GM23338 (cell line): ENCODE measurements around the gene TMPRSS9. TPM values are rescaled to one million over a fixed set of nuclear protein-coding genes. Genes with fewer than 3 reads are reported as not detected.
A peak's percentile ranks its signal among the peaks of the same experiment; 100 is the strongest.

Source experiments
- ATAC-seq: fragments of 200-7000 bp; cut with Tn5 transposase; 3 replicates; pipeline ENCODE4 v1.9.1; 2020
- DNase-seq: peaks from one replicate; pipeline ENCODE4 v3.0.0-alpha.2; 2015; ENCODE audit warnings: low spot score
- H2AFZ ChIP-seq: fragments of 200-600 bp; sonication (generic); 2 replicates; pipeline ENCODE4 v1.8.0; 2016; ENCODE audit warnings: antibody characterized with exemption, mild to moderate bottlenecking, moderate library complexity
- H3F3A ChIP-seq: fragments of 200-600 bp; sonication (generic); replicated peaks from 2 replicates; pipeline ENCODE4 v1.8.0; 2017; ENCODE audit warnings: antibody characterized with exemption, mixed run types, low read depth
- H3K27ac ChIP-seq: fragments of 200-600 bp; sonication (generic); 2 replicates; pipeline ENCODE4 v1.6.1; 2016; ENCODE audit warnings: low read depth
- H3K27me3 ChIP-seq: fragments of 200-600 bp; sonication (generic); 2 replicates; pipeline ENCODE4 v1.8.0; 2016; ENCODE audit warnings: mild to moderate bottlenecking, mixed run types, moderate library complexity; ENCODE audit not compliant: insufficient read depth
- H3K36me3 ChIP-seq: fragments of 200-600 bp; sonication (generic); 2 replicates; pipeline ENCODE4 v1.8.0; 2016; ENCODE audit warnings: mild to moderate bottlenecking; ENCODE audit not compliant: insufficient read depth
- H3K4me1 ChIP-seq: fragments of 200-600 bp; sonication (generic); 2 replicates; pipeline ENCODE4 v1.8.0; 2016; ENCODE audit warnings: mild to moderate bottlenecking, moderate library complexity; ENCODE audit not compliant: insufficient read depth
- H3K4me2 ChIP-seq: fragments of 200-600 bp; sonication (generic); 2 replicates; pipeline ENCODE4 v1.7.1; 2017; ENCODE audit warnings: mixed run types
- H3K4me3 ChIP-seq: fragments of 200-600 bp; sonication (generic); 2 replicates; pipeline ENCODE4 v1.6.1; 2016; ENCODE audit warnings: mixed run types
- H3K79me2 ChIP-seq: fragments of 200-600 bp; sonication (generic); replicated peaks from 2 replicates; pipeline ENCODE4 v1.8.0; 2017; ENCODE audit warnings: mild to moderate bottlenecking; ENCODE audit not compliant: insufficient read depth
- H3K9me2 ChIP-seq: fragments of 200-600 bp; sonication (generic); 2 replicates; pipeline ENCODE4 v1.8.0; 2017; ENCODE audit not compliant: insufficient read depth
- H4K20me1 ChIP-seq: fragments of 200-600 bp; sonication (generic); replicated peaks from 2 replicates; pipeline ENCODE4 v1.8.0; 2017; ENCODE audit warnings: mild to moderate bottlenecking; ENCODE audit not compliant: insufficient read depth
- H3K27ac Mint-ChIP-seq: 2 replicates; pipeline ENCODE4 v1.8.0; 2020; ENCODE audit warnings: inconsistent platforms, mild to moderate bottlenecking, moderate library complexity, mixed read lengths
- H3K27me3 Mint-ChIP-seq: 3 replicates; pipeline ENCODE4 v1.8.0; 2022; ENCODE audit warnings: low read depth, mild to moderate bottlenecking, moderate library complexity, mixed read lengths, inconsistent platforms; ENCODE audit not compliant: insufficient read depth, poor library complexity
- H3K36me3 Mint-ChIP-seq: 3 replicates; pipeline ENCODE4 v1.8.0; 2021; ENCODE audit warnings: low read depth, mild to moderate bottlenecking, inconsistent platforms, moderate library complexity, mixed read lengths
- H3K4me1 Mint-ChIP-seq: 3 replicates; pipeline ENCODE4 v1.8.0; 2020; ENCODE audit warnings: mild to moderate bottlenecking, inconsistent platforms, mixed read lengths
- H3K4me3 Mint-ChIP-seq: 3 replicates; pipeline ENCODE4 v1.8.0; 2021; ENCODE audit warnings: moderate library complexity, mild to moderate bottlenecking, inconsistent platforms, mixed read lengths
- H3K9me3 Mint-ChIP-seq: 3 replicates; pipeline ENCODE4 v1.8.0; 2020; ENCODE audit warnings: moderate library complexity, mild to moderate bottlenecking, inconsistent platforms, mixed read lengths
- CREB1 ChIP-seq: fragments of 250-450 bp; sonication (Bioruptor Pico); IDR thresholded peaks from 2 replicates; pipeline ENCODE4 v1.5.0; 2020; ENCODE audit warnings: low read depth, mild to moderate bottlenecking, moderate library complexity
- CTCF ChIP-seq, 2 experiments: fragments of 200-600 bp in 1 of 2; sonication (generic) in 1 of 2; conservative IDR thresholded peaks; 2 replicates each; pipeline versions ENCODE4 v1.5.1 to v1.6.1; 2016 to 2017; ENCODE audit warnings: antibody characterized with exemption in 2 of 2, low read depth in 2 of 2, mild to moderate bottlenecking in 2 of 2, moderate library complexity in 1 of 2
- ETS1 ChIP-seq: IDR thresholded peaks from 2 replicates; pipeline ENCODE4 v1.6.1; 2016; ENCODE audit warnings: antibody characterized with exemption
- EZH2 ChIP-seq: fragments of 200-600 bp; sonication (generic); IDR thresholded peaks from one replicate; pipeline ENCODE4 v1.8.0; 2017; ENCODE audit warnings: antibody characterized with exemption, mild to moderate bottlenecking, low read depth; ENCODE audit not compliant: unreplicated experiment
- EZH2phosphoT487 ChIP-seq: fragments of 200-600 bp; sonication (generic); IDR thresholded peaks from one replicate; pipeline ENCODE4 v1.8.1; 2018; ENCODE audit warnings: antibody characterized with exemption; ENCODE audit not compliant: unreplicated experiment
- JUNB ChIP-seq: IDR thresholded peaks from one replicate; pipeline ENCODE4 v1.6.1; 2016; ENCODE audit warnings: antibody characterized with exemption; ENCODE audit not compliant: unreplicated experiment
- NANOG ChIP-seq: IDR thresholded peaks from 2 replicates; pipeline ENCODE4 v1.6.1; 2016; ENCODE audit warnings: antibody characterized with exemption, borderline replicate concordance
- POLR2AphosphoS5 ChIP-seq: IDR thresholded peaks from 2 replicates; pipeline ENCODE4 v1.6.1; 2016; ENCODE audit warnings: antibody characterized with exemption, low read depth
- REST ChIP-seq: IDR thresholded peaks from one replicate; pipeline ENCODE4 v1.6.1; 2018; ENCODE audit warnings: antibody characterized with exemption; ENCODE audit not compliant: unreplicated experiment
- STAT1 ChIP-seq: IDR thresholded peaks from one replicate; pipeline ENCODE4 v1.6.1; 2016; ENCODE audit warnings: antibody characterized with exemption; ENCODE audit not compliant: unreplicated experiment
- ZNF114 ChIP-seq: fragments of 250-450 bp; sonication (Bioruptor Pico); IDR thresholded peaks from 2 replicates; pipeline ENCODE4 v1.5.0; 2020; ENCODE audit warnings: mild to moderate bottlenecking, moderate library complexity
- ZNF331 ChIP-seq: fragments of 250-450 bp; sonication (Bioruptor Pico); IDR thresholded peaks from 2 replicates; pipeline ENCODE4 v1.5.0; 2020; ENCODE audit warnings: low read depth, mild to moderate bottlenecking, moderate library complexity
- ZNF462 ChIP-seq: fragments of 250-450 bp; sonication (Bioruptor Pico); IDR thresholded peaks from 2 replicates; pipeline ENCODE4 v1.5.0; 2020; ENCODE audit warnings: mild to moderate bottlenecking, moderate library complexity
- polyA plus RNA-seq: library from polyadenylated mRNA; unstranded; fragments of >200 nt; fragmentation: Nextera tagmentation; extraction: Ambion mirVana; gene quantifications from 2 replicates; pipeline ENCODE4 v1.2.1, GENCODE V29; 2016
- total RNA-seq: library from RNA; depleted of rRNA; stranded (reverse); fragments of >200 nt; shearing (Covaris generic); gene quantifications from 2 replicates; pipeline ENCODE4 v1.2.3, GENCODE V29; 2014

Gene TMPRSS9
- total and polyA plus RNA-seq, 2 experiments from 2014 or later = 0.05 to 0.28 TPM

- Histone ChIP-seq H4K20me1 (no peaks in the 10 kb centered on the region), H3K27ac (peak overlapping the region; percentile 88), H3K79me2 (no peaks in the 10 kb centered on the region), H3K4me2 (peak overlapping the region; percentile 81), H2AFZ (peak overlapping the region; percentile 92), H3K9me2 (no peaks in the 10 kb centered on the region), H3K4me1 (no peaks in the 10 kb centered on the region), H3F3A (no peaks in the 10 kb centered on the region), H3K36me3 (no peaks in the 10 kb centered on the region), H3K4me3 (peak overlapping the region; percentile 77), H3K27me3 (no peaks in the 10 kb centered on the region)
- Mint-ChIP-seq H3K27ac (peak overlapping the region; percentile 56; the same call in 1 of the 2 replicates), H3K9me3 (peaks cover 5% of the 10 kb centered on the region; the same call in 1 of the 3 replicates), H3K27me3 (peaks cover 13% of the 10 kb centered on the region), H3K4me1 (peaks cover 5% of the 10 kb centered on the region), H3K36me3 (no peaks in the 10 kb centered on the region; the same call in 2 of the 3 replicates), H3K4me3 (peak overlapping the region; percentile 80)
- no peak for TF ChIP-seq EZH2phosphoT487
- peak; percentile 34; the same call in 1 of the 2 replicates for TF ChIP-seq POLR2AphosphoS5
- TF ChIP-seq ETS1 = peak; percentile 55; the same call in 1 of the 2 replicates
- TF ChIP-seq ZNF462 = no peak
- TF ChIP-seq CTCF (conservative IDR thresholded peaks at IDR 0.05; ENCODE audit: low read depth in 2 of 2) = no peak
- TF ChIP-seq NANOG = 0 out of 2 replicates have a peak, but pooled peaks have one; percentile 37
- TF ChIP-seq STAT1 = no peak
- peak; percentile 80 for TF ChIP-seq CREB1 (CRISPR knock-in tag)
- peak; percentile 30; the same call in 1 of the 2 replicates for TF ChIP-seq ZNF331 (CRISPR knock-in tag)
- no peak for TF ChIP-seq REST
- peak; percentile 55 for TF ChIP-seq EZH2
- TF ChIP-seq ZNF114 (CRISPR knock-in tag) = peak; percentile 90
- TF ChIP-seq JUNB = no peak
- peak; percentile 100 for DNase-seq
- ATAC-seq = peak; percentile 75
Observed at GRCh38 chr19:2462635-2463421, 102.8 kb downstream of the TMPRSS9 start.
